Uterus (tissue), 4 donors: Measurements from ENCODE around the gene MBTPS1. TPM values are rescaled to one million over a fixed set of nuclear protein-coding genes. Genes with fewer than 3 reads are reported as not detected.

Experiments used
- DNase-seq, 2 donors: peaks; one replicate each; pipeline ENCODE4 v3.0.0-alpha.2; 2019 to 2020
- H3K27ac ChIP-seq, 2 donors: fragments of 200-600 bp; sonication (generic); 1 replicate in 1 of 2; 2 replicates in 1 of 2; pipeline ENCODE4 v1.5.1; 2016 to 2018
- H3K27me3 ChIP-seq, 2 donors: fragments of 200-600 bp; sonication (generic); one replicate each; pipeline ENCODE4 v1.5.1; 2018 to 2019; ENCODE audit warnings: control low read depth in 1 of 2
- H3K36me3 ChIP-seq, 2 donors: fragments of 200-600 bp; sonication (generic); one replicate each; pipeline ENCODE4 v1.5.1; 2019; ENCODE audit warnings: control low read depth in 1 of 2
- H3K4me1 ChIP-seq, 2 donors: fragments of 200-600 bp; sonication (generic); one replicate each; pipeline ENCODE4 v1.5.1; 2018 to 2019; ENCODE audit warnings: control low read depth in 1 of 2
- H3K4me3 ChIP-seq, 2 donors: fragments of 200-600 bp; sonication (generic); 1 replicate in 1 of 2; 2 replicates in 1 of 2; pipeline ENCODE4 v1.5.1; 2018 to 2019; ENCODE audit warnings: mild to moderate bottlenecking in 1 of 2
- H3K9me3 ChIP-seq, 2 donors: fragments of 200-600 bp; sonication (generic); one replicate each; pipeline ENCODE4 v1.5.1; 2019; ENCODE audit warnings: control low read depth in 1 of 2
- POLR2A ChIP-seq, 2 donors: fragments of 450-650 bp; IDR thresholded peaks; one replicate each; pipeline ENCODE4 v1.6.1; 2016; ENCODE audit warnings: antibody characterized with exemption in 2 of 2, mild to moderate bottlenecking in 1 of 2, moderate library complexity in 1 of 2
- intact Hi-C: fragments of 100-400 bp; cut with DNase I; formaldehyde crosslinking; loops from one replicate; pipeline ENCODE4 v1.15.1; 2023; ENCODE audit warnings: low total_unique reads
- total RNA-seq, 4 donors: library from RNA; depleted of rRNA in 3 of 4; stranded (reverse); fragments of >200 nt in 3 of 4; gene quantifications; one replicate each; pipeline versions ENCODE4 v1.1.0 to v1.2.4, GENCODE V29; 2014 to 2023
- TF ChIP-seq, protein P1 (sequence below), 4 experiments: fragments of 200-600 bp in 2 of 4; fragments of 450-650 bp in 2 of 4; sonication (generic) in 2 of 4; IDR thresholded peaks; one replicate each; pipeline ENCODE4 v1.5.1; 2016 to 2019; ENCODE audit warnings: antibody characterized with exemption in 4 of 4, mild to moderate bottlenecking in 2 of 4, moderate library complexity in 1 of 4
- donor health status: DM: yes; HTN: yes; CAD: no.

Gene MBTPS1
- total RNA-seq, 4 donors from 2014 or later, result 63.0 to 162 (median 112) TPM

DNA sequence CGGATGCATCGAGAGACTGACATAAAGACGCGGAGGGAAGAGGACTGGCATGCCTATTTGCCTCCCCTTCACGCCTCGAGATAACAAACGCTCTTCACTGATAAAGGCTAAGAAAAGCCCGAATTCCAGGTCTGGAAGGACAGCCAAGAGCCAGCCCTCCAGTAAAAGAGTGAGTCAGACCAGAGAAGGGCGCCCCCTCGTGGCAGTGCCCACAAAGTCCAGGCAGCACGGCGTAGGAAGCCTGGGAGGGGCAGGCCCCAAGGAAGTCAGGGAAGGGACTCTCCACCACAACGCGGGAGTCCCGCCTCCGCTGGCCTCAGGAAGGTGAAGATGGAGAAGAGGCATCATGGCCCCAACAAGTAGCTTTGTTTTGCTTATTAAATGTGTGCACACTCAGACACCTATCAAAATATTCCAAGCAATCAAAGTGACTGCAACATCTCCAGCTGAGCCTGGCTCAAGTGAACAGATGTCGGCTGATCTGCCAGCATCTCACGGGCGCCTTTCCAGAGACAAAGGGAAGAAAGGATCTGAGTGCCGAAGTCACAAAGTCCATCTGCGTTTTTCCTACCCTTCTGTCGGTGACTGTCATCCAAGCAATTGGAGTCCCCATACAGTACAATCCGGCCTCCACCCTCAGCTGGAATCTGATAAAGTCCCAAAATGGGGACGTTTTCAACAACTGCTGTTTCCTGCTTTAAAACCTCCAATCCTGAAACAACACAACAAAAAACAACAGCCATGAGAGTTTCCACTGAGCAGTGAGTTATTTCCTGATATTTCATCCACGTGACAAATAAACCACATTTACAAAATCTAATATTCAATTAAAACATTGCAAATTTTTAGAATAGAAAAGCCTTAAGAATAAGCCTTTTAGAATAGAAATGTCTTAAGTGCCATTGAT, 53.8 kb downstream of the MBTPS1 start:
- no peaks in the 10 kb centered on the region for H3K36me3 ChIP-seq

GRCh38 chr16:84061236-84061819, 55.4 kb downstream of the MBTPS1 start:
- Histone ChIP-seq H3K9me3 (no peaks in the 10 kb centered on the region), H3K36me3 (no peaks in the 10 kb centered on the region), H3K4me1 (no peaks in the 10 kb centered on the region), H3K4me3 (no peak overlapping the region), H3K27me3 (no peaks in the 10 kb centered on the region), H3K27ac (no peak overlapping the region)
- TF ChIP-seq POLR2A (IDR thresholded peaks at IDR 0.05), result no peak
- TF ChIP-seq, protein P1, sequence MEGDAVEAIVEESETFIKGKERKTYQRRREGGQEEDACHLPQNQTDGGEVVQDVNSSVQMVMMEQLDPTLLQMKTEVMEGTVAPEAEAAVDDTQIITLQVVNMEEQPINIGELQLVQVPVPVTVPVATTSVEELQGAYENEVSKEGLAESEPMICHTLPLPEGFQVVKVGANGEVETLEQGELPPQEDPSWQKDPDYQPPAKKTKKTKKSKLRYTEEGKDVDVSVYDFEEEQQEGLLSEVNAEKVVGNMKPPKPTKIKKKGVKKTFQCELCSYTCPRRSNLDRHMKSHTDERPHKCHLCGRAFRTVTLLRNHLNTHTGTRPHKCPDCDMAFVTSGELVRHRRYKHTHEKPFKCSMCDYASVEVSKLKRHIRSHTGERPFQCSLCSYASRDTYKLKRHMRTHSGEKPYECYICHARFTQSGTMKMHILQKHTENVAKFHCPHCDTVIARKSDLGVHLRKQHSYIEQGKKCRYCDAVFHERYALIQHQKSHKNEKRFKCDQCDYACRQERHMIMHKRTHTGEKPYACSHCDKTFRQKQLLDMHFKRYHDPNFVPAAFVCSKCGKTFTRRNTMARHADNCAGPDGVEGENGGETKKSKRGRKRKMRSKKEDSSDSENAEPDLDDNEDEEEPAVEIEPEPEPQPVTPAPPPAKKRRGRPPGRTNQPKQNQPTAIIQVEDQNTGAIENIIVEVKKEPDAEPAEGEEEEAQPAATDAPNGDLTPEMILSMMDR (IDR thresholded peaks at IDR 0.05), result no peak
- intact Hi-C loops, result loop anchor here (10.0 kb wide), 1 partner anchor 97 kb away; the partner anchor contains the start of gene NECAB2
- DNase-seq, result no peak

More for the DNA sequence above, 53.8 kb downstream of the MBTPS1 start:
- no peak overlapping the region for H3K27ac ChIP-seq
- H3K9me3 ChIP-seq, result no peaks in the 10 kb centered on the region
- no peaks in the 10 kb centered on the region for H3K27me3 ChIP-seq
- no peak overlapping the region for H3K4me3 ChIP-seq
- DNase-seq, result peak; percentile 49 to 68
- intact Hi-C loops, result loop anchor here (10.0 kb wide), 1 partner anchor 98 kb away; the partner anchor contains the start of gene NECAB2
- H3K4me1 ChIP-seq, result no peaks in the 10 kb centered on the region
- TF ChIP-seq, protein P1 (IDR thresholded peaks at IDR 0.05), result peak; percentile 54 to 60 (median 56)
- no peak for TF ChIP-seq POLR2A (IDR thresholded peaks at IDR 0.05)

DNA sequence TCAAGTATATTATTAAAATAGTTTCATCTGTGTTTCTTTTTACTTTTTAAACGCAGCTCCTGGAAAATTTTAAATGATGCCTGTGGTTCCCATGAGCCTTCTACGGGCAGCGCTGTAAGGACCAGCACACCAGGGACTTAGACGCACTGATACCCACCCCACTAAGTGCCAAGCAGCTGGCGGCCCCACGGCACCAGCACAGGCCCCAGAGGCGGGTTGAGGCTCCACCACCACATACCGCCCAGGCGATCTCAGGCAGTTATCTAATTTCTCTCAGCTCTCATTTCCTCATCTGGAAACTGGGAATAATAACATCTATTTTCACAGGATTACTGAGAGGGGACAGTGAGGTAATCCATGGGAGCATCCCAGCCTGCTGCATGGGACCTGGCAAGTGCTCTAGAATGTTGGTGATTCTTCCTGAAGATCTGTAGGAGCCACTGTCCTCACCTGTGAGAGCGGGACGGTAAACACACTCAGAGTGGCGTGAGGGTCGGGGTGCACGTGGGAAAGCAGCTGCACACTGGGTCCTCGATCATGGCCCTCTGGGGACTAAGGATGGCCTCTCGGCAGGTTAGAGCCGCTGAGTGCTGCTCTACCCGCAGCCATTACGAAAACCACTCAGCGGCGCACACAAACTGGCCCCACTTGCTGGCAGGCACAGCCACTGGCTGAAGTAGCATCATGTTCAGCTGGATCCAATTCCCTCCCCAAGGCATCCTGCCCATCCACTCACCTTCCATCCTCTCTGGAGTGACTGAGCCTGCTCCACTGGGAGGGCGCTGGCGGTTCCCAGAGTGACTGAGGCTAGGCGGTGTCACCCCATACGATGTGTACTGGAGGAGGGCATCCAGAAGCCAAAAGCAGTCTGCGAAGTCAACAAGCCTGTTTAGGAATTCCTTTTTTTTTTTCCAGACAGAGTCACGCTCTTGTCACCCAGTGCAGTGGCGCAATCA, 56.5 kb downstream of the MBTPS1 start:
- no peak for DNase-seq

DNA sequence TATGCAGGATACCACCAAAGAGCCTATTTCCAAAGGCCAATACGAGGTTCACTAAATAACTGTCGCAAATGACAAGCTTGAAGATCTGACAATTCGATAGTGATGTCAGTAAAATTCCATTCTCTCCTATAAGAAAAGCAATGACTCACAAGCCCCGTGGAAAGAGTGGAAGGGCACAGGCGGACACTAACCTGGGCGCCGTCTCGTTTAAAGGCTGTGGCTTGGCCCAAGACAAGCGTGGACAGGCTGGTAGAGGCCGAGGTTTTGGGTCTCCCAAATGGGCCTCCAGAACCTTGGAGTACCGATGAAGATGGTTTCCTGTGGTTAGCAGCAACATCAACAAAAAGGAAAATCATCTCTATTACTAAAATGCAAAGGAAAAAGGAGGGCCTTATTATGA, 57.6 kb downstream of the MBTPS1 start:
- no peaks in the 10 kb centered on the region for H3K4me1 ChIP-seq
- no peaks in the 10 kb centered on the region for H3K9me3 ChIP-seq
- intact Hi-C loops, result no loop called here
- no peak for DNase-seq
- H3K27ac ChIP-seq, result no peak overlapping the region
- H3K27me3 ChIP-seq, result no peaks in the 10 kb centered on the region
- H3K36me3 ChIP-seq, result no peaks in the 10 kb centered on the region
- H3K4me3 ChIP-seq, result no peak overlapping the region
- TF ChIP-seq POLR2A (IDR thresholded peaks at IDR 0.05), result no peak
- TF ChIP-seq, protein P1 (IDR thresholded peaks at IDR 0.05), result no peak

More for the DNA sequence above, 56.5 kb downstream of the MBTPS1 start:
- Histone ChIP-seq H3K36me3 (no peaks in the 10 kb centered on the region), H3K27me3 (no peaks in the 10 kb centered on the region), H3K27ac (no peak overlapping the region), H3K4me1 (no peaks in the 10 kb centered on the region), H3K4me3 (no peak overlapping the region), H3K9me3 (no peaks in the 10 kb centered on the region)
- intact Hi-C loops, result loop anchor here (10.0 kb wide), 1 partner anchor 95 kb away; the partner anchor contains the start of gene NECAB2
- no peak for TF ChIP-seq POLR2A (IDR thresholded peaks at IDR 0.05)
- TF ChIP-seq, protein P1 (IDR thresholded peaks at IDR 0.05), result no peak
